NCI-H1105 treated with DMSO at 0.1 percent for 48 hours (cell line): ENCODE data around the gene ANKRD55.

ENCODE experiments used
- DNase-seq: peaks from one replicate; lab custom pipeline; 2025; lab: John Stamatoyannopoulos, UW

ANKRD55 gene

DNA sequence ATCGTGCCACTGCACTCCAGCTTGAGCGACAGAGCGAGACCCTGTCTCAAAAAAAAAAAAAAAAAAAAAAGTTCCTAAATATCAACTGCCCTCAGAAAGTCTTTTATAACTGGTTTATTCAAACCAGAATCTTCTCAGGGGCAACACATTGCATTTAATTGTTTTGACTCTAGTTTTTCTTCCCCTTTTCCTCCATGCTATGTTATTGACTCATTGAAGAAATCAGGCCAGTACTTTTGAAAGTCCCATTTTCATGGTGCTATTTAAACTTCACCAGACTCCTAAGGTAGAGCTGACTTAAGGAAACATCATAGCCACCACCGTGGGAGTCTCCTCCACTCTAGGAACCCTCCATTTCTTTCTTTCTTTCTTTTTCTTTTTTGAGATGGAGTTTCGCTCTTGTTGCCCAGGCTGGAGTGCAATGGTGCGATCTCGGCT, 155.3 kb downstream of the ANKRD55 start:
- DNase-seq = no peak

DNA sequence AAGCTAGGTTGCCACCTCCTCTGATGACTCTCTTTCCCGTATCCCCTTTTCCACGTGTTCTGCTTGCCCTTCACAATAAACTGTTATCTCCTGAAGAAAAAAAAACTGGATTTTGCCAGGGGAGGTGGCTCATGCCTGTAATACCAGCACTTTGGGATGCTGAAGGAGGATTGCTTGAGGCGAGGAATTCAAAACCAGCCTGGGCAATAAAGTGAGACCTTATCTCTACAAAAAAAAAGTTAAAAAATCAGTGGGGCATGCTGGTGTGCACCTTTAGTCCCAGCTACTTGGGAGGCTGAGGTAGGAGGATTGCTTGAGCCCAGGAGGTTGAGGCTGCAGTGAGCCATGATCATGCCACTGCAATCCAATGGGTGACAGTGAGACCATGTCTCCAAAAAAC, 156.6 kb downstream of the ANKRD55 start:
- no peak for DNase-seq

DNA sequence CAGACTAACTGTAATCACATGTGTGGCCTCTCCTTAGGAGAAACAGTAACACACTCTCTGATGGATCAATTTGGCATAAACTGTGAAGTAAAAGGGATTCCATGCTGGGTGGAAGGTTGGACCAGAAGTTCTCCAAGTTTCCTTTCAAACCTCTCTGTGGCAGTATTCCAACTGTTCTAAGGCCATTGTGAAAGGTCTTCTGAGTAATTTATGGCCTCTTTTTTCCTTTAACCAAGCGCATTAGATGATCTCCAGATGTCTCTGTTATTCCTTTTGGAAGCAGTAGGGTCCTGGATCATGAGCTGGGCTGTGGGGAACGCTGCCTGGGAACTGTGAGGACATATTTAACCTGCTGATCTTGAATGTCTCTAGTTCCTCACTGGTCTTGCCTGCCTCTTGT, 157.8 kb downstream of the ANKRD55 start:
- DNase-seq = no peak

DNA sequence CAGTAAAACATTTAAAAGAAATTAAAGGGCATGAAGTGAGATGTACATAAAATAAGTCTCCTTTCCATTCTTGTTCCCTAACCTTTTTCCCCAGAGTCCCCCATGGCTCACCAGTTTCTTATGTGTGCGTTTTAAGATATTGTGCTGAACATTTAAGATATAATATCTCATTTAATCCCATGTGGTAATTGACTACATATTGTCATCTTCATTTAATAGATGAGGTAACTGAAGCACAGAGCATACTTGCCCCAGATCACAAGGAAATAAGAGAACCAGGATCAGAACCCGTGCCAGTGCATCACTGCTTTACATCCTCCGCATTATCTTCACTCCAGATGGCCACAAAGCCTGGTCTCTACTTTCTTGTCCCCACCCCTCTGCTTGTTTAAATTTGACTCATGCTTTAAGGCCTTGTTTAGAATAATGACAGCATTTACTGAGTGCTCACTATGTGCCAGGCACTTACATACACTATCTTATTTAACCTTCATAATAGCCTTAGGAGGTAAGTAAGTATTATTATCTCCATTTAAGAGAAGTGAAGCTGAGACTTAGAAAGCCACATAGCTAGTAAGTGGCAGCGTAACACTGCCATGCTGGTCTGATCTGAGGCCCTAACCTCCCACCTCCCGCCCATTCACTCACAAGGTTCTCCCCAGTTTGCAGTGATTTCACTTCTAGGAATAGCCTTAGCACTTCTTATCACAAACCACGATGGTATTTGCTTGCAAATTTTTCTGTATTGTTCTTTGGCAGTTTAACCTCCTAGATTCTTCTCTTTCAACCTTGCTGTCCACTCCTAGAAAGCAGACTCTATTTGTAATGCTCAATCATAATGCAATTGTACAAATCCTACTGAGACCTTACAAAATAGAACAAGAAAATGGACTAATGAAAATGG, 160.0 kb downstream of the ANKRD55 start:
- no peak for DNase-seq

DNA sequence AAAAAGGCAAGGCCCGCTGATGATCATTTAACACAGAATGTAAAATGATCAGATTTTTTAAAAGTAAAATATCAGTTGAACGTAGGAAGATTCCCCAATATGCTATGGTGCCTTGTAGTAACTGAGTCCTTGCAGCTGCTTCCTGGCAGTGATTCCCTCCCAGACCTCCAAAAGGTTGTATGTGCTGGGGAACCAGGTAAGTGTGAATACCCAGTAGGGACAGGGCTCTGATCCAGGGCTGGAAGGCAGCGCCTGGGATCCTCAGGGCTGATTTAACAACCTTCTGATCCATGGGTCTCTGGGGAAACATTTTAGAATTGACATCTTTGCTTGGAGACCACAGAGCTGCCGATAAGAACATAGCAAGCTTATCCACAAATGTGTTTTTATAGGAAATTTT, 161.7 kb downstream of the ANKRD55 start:
- no peak for DNase-seq

DNA sequence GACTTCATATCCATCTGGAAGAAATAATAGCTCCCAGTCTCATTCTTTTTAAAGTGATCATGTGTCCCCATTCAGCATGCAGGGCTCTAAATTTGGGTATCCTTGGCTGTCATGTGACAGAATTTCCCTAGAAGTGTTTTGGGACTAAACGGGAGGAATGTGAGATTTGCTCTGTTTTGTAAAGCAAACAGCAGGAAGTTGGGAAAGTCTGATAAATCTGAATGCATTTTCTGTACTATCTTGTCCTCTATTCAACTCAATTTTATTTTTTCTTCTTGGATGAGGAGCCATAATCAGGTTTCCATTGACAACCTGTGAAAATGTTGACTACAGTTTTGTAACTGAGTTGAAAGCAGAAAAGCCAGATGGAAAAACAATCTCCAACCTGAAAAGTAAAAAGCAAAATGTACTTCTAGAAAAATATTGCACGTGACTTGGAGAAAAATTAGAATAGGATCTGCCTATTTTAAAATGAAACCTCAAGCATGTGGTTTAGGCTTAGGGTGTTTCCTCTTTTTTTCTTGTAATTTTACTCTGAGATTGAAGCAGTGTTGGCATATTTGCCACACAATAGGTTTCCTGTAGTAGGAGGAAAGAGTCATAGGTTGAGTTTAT, 162.2 kb downstream of the ANKRD55 start:
- no peak for DNase-seq

DNA sequence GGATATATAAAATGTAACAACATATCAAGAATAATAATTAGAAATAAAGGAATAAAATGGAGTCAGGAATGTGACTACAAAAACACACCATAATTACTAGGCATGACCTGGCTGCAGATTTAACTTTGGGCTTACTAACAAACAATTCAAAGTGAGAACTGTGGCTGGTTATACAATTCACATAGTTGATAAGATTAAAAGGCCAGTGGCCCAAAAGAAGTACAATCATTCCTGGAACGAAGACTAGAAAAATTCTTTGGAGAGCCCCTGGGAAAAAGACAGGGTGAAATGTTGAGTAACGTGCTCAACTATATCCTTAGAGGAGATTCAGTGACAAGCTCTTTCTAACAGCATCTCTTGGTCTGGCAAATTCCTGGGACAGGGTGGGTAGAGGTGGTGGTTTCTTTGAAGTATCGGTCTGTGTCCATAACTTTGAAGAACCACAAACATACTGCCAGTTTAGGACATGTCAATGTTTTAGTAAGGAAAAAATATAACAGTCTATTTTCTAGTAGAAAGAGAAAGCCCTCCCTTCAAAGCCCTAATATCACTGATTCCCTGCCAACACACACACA, 163.4 kb downstream of the ANKRD55 start:
- no peak for DNase-seq

DNA sequence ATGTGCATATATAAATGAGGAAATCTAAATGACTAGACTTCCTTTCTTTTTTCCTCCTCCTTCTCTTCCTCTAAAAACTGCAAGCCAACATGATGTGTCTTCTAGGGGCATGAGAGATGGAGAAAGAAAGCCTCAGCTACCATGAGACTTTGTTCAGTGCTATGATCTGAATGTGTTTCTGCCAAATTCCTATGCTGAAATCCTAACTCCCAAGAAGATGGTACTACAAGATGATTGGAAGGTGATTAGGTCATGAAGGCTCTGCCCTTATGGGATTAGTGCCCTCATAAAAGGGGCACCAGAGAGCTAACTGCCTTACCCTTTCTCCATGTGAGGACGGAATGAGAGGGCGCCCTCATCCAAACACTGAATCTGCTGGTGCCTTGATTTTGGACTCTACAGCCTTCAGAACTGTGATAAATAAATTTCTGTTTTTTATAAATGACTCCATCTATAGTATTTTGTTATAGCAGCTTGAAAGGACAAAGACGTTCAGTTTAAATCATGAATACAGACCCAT, 166.1 kb downstream of the ANKRD55 start:
- DNase-seq = no peak

DNA sequence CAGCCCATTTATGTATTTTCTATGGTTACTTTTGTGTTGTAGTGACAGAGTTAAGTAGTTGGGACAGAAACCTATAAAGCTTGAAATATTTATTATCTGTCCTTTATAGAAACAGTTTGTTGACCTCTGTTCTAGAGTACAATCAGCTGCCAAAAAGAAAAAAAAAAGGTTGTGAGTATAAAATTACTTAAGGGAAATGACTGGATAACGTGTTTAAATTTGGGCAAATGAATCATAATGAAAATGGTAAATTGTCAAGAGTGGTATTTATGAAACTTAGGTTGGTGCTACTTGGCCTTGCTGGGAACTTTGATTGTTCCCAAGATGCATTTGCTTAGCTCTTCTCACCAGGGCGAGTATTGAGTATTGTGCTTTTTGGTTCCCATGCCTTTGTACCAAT, 168.1 kb downstream of the ANKRD55 start:
- no peak for DNase-seq

DNA sequence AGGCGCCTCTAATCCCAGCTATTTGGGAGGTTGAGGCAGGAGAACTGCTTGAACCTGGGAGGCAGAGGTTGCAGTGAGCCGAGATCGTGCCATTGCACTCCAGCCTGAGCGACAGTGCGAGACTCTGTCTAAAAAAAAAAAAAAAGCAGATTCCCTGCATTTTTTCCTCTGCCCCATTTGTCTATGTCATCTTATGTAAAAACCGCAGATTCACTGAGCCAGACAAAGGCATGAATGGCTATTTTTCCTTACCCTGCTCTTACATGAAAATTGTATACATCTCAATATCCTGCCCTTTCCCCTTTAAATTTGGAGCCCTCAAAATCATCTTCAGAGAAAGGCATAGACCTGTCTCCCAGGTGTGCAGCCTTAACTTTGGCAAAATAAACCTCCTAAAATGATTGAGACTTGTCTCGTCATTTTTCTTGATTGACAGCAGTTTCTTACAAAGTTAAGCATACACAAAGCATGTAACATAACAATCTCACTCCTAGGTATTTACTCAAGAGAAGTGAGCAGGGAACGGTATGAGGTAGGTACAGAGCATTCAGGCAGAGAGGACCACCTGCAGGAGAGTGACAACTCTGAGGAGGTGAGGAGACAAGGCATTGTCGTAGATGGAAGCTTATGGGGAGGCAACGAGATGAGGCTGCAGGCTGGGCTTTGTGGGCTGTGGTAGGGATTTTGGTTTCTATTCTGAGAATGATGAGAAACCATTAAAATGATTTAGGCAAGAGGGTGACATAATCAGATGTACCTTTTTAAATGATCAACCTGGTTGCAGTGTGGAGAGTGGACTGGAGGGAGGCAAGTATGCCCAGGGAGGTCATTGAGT, 172.6 kb downstream of the ANKRD55 start:
- no peak for DNase-seq

DNA sequence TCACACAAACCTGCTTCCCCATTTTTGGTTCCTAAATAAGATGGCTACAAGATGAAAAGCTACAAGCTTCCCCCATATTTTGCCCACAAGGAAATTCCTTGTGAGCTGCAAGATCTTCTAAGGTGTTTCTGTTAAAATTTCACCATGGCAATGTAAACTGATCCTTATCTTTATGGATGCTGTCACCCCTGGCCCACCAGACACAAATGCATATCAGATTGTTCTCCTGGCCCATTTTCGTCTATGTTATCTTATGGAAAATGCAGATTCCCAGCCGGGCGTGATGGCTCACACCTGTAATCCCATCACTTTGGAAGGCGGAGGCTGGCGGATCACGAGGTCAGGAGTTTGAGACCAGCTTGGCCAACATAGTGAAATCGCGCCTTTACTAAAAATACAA, 173.3 kb downstream of the ANKRD55 start:
- no peak for DNase-seq

DNA sequence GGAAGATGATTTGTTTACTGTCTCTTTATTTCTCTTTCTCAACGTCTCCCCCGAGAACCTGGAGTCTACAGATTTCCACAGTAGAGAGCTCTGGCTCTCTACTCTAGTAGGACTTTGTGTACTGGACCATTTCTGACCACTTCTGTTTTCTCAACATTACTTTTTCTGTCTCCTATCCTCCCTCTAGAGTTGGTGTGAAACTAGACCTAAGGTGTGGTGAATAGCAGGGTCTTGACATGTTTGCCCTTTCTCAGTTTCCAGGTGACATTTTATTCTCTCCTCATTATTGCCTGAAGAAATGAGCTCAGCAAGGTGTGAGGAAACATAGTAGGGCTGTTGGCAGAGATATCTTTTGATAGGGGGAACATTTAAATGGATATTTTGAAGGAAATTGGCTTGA, 176.3 kb downstream of the ANKRD55 start:
- no peak for DNase-seq

DNA sequence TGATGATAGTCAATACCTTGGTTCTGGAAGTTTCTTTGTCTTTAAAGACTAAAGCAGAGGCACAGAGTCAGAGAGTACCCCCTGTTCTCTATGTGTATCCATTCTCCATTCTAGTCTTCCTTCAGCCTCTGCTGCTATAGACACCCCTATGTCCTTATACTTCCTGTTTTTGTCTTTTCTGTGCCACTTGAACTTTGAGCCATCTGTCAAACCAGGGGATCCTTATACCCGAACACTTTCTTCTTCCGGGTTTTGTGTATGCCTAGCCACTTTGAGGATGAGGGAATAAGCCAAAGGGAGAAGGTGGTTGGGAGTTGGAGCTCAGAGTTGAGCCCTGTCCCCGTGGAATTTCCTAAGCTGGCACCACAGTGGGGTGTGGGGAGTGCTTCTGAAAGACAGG, 177.3 kb downstream of the ANKRD55 start:
- DNase-seq = no peak

DNA sequence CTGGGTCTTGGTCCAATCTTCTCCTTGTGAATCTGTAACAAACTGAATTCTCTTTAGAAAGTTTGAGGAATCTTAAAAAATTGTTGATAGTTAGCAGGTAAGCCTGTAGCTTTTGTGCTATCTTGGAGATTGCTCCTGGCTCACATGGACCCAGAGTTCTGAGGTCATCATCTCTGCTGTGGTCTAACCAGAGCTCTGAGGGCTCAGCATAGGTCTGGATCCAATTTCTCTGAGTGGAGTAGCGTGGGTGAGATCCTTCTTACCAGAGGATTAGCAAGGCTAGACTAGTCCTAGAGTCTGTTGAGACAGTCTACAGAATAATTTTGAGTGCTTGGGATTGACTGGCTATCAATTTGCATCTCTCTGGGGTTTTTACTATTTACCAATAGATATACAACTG, 177.8 kb downstream of the ANKRD55 start:
- no peak for DNase-seq

DNA sequence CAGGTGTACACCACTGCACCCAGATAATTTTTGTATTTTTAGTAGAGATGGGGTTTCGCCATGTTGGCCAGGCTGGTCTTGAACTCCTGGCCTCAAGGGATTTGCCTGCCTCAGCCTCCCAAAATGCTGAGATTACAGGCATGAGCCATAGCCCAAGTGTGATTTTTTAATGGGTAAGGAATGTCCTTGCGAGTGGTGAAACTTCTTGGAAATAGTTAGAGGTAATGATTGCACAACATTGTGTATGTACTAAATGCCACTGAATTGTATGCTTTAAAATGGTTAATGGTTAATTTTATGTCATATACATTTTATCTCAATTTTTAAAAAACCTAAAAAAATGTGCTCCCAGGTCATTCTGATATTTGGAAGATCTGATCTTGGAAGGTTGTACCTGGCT, 178.5 kb downstream of the ANKRD55 start:
- DNase-seq = no peak

DNA sequence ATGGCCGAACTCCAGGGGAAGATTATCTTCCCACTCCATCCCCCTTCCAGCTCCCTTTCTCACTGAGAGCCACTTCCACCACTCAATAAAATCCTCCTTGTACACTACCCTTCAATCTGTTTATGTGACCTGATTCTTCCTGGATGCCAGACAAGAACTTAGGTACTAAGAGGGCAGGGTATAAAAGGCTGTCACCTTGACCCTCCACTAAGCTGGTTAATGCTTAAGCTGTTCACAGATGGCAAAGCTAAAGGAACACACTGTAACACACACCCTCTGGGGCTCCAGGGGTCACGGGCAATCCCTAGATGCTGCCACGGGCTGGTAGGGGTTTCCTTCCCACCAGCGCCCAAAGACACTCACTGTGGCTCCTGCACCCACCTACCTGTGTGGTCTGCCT, 179.8 kb downstream of the ANKRD55 start:
- no peak for DNase-seq

DNA sequence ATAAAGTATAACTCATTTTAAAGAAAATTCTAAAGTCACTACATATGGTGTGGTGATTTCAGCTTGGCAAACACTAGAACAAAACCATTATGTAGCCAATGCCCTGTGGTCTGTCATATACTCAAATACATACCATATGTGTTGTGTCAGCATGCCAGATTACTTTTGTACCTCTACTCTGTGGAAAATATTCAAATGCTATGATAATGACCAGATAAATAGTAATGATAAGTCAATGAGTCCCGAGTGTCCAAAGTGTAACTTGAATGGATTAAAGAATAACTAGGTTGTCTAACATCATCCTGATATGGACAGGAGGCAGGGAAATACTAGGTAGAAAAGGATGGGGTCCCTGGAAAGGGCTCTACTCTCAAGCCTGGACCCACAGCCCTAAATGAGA, 180.4 kb downstream of the ANKRD55 start:
- no peak for DNase-seq

DNA sequence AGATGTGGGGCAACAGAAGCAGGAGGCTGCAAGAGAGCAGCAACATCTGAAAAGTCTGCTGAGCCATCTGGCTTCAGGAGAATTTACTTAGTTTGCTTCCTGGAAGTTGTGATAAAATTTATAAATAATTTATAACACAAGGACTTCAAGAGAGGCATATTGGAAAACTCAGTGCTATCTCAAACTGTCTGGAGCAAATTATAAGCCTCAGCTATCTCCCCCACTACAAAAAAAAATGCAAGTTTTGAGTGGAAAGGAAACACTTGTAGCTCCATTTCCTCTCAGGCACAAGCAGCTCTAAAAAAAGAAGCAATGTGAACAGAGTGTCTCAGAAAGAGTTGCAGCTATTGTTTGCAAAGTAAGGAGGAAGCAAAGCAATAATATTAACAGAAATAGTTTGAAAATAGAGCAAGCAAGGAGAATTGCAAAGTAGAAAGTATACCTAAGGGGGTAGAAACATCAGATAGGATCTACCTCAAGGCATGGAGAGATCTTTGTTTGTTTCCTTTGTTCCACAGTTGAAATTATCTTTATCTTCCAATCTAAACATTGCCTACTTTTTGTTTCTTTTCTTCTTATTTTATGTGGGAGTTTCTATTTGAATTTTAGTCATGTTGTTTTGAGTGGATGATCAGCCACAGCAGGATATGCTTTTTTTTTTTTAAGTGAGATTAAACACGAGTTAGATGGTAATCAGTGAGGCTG, 182.4 kb downstream of the ANKRD55 start:
- DNase-seq = no peak
